SU-DHL-6 (cell line): Measurements from ENCODE around the gene ORC4.

Experiments used
- H2AFZ ChIP-seq: fragments of 200-600 bp; sonication (generic); 2 replicates; pipeline ENCODE4 v1.6.1; 2014; ENCODE audit warnings: low read depth, mild to moderate bottlenecking, moderate library complexity, mixed read lengths, antibody characterized with exemption, low read length; ENCODE audit not compliant: severe bottlenecking
- H3F3A ChIP-seq: fragments of 200-600 bp; shearing (Covaris generic); 2 replicates; pipeline ENCODE4 v1.6.0; 2016; ENCODE audit warnings: antibody characterized with exemption, mild to moderate bottlenecking; ENCODE audit not compliant: insufficient read depth
- H3K27ac ChIP-seq: fragments of 200-600 bp; sonication (generic); 2 replicates; pipeline ENCODE4 v1.5.1; 2016; ENCODE audit warnings: low read depth, mild to moderate bottlenecking, low read length, moderate library complexity, mixed read lengths
- H3K27me3 ChIP-seq: fragments of 200-600 bp; sonication (generic), shearing (Covaris generic); 2 replicates; pipeline ENCODE4 v1.6.0; 2014; ENCODE audit warnings: mild to moderate bottlenecking, low read length
- H3K36me3 ChIP-seq: fragments of 200-600 bp; sonication (generic); 2 replicates; pipeline ENCODE4 v1.6.1; 2014; ENCODE audit warnings: mild to moderate bottlenecking, low read length, mixed read lengths
- H3K4me2 ChIP-seq: fragments of 300-600, 200-600 bp; shearing (Covaris generic), sonication (generic); 2 replicates; pipeline ENCODE4 v1.6.0; 2014; ENCODE audit warnings: low read length, low read depth, mild to moderate bottlenecking; ENCODE audit not compliant: poor library complexity, severe bottlenecking
- H3K4me3 ChIP-seq: fragments of 200-600 bp; sonication (generic); 2 replicates; pipeline ENCODE4 v1.5.1; 2014; ENCODE audit warnings: antibody characterized with exemption, low read length, mild to moderate bottlenecking, mixed read lengths; ENCODE audit not compliant: insufficient read depth, poor library complexity, severe bottlenecking
- H3K79me2 ChIP-seq: fragments of 200-600 bp; sonication (generic); 2 replicates; pipeline ENCODE4 v1.6.1; 2014; ENCODE audit warnings: mild to moderate bottlenecking, low read length, moderate library complexity; ENCODE audit not compliant: insufficient read depth
- H3K9ac ChIP-seq: fragments of 200-600 bp; sonication (generic); 2 replicates; pipeline ENCODE4 v1.7.0; 2014; ENCODE audit warnings: mild to moderate bottlenecking, low read length
- H3K9me2 ChIP-seq: fragments of 200-600 bp; sonication (generic); replicated peaks from 2 replicates; pipeline ENCODE4 v1.6.1; 2014; ENCODE audit warnings: low read length; ENCODE audit not compliant: insufficient read depth
- H3K9me3 ChIP-seq: fragments of 200-600 bp; sonication (generic); 2 replicates; pipeline ENCODE4 v1.6.1; 2014; ENCODE audit warnings: low read length, mixed read lengths; ENCODE audit not compliant: insufficient read depth
- H4K20me1 ChIP-seq: fragments of 200-600 bp; sonication (generic); 2 replicates; pipeline ENCODE4 v1.6.1; 2014; ENCODE audit warnings: low read depth, mild to moderate bottlenecking, antibody characterized with exemption, low read length, moderate library complexity, mixed read lengths
- CTCF ChIP-seq: fragments of 200-600 bp; sonication (generic); IDR thresholded peaks from one replicate; pipeline ENCODE4 v1.5.1; 2017; ENCODE audit warnings: antibody characterized with exemption, mild to moderate bottlenecking, low read length, moderate library complexity; ENCODE audit not compliant: insufficient read depth, poor library complexity, severe bottlenecking
- EZH2phosphoT487 ChIP-seq: fragments of 200-600 bp; sonication (generic), shearing (Covaris generic); conservative IDR thresholded peaks from 2 replicates; pipeline ENCODE4 v1.6.1; 2018; ENCODE audit warnings: mild to moderate bottlenecking, antibody characterized with exemption, low read length, moderate library complexity, mixed read lengths

Gene ORC4

GRCh38 chr2:148044322-148044721, 23.8 kb upstream of the ORC4 start:
- Histone ChIP-seq H2AFZ (no peak overlapping the region), H3K27ac (no peak overlapping the region), H3K36me3 (no peaks in the 10 kb centered on the region), H3K79me2 (no peaks in the 10 kb centered on the region), H3K4me2 (no peak overlapping the region), H3K9me2 (no peaks in the 10 kb centered on the region), H3K27me3 (no peaks in the 10 kb centered on the region), H4K20me1 (no peaks in the 10 kb centered on the region), H3F3A (no peaks in the 10 kb centered on the region), H3K9ac (no peak overlapping the region), H3K4me3 (no peak overlapping the region), H3K9me3 (no peaks in the 10 kb centered on the region)
- TF ChIP-seq CTCF (no peak), EZH2phosphoT487 (no peak)

- no peak overlapping the region for H3K9ac ChIP-seq
- no peak overlapping the region for H3K4me2 ChIP-seq
- TF ChIP-seq CTCF (no peak), EZH2phosphoT487 (no peak)
- H3K27ac ChIP-seq: no peak overlapping the region
- no peaks in the 10 kb centered on the region for H3K27me3 ChIP-seq
- H3K4me3 ChIP-seq: no peak overlapping the region
- no peaks in the 10 kb centered on the region for H3K9me3 ChIP-seq
- H4K20me1 ChIP-seq: no peaks in the 10 kb centered on the region
- no peaks in the 10 kb centered on the region for H3K79me2 ChIP-seq
- H3F3A ChIP-seq: no peaks in the 10 kb centered on the region
- H3K9me2 ChIP-seq: no peaks in the 10 kb centered on the region
- H2AFZ ChIP-seq: no peak overlapping the region
- no peaks in the 10 kb centered on the region for H3K36me3 ChIP-seq
Measured at GRCh38 chr2:148042219-148042618, 21.7 kb upstream of the ORC4 start.

GRCh38 chr2:148039783-148040182, 19.2 kb upstream of the ORC4 start:
- H3K9me2 ChIP-seq: no peaks in the 10 kb centered on the region
- H3K79me2 ChIP-seq: no peaks in the 10 kb centered on the region
- no peaks in the 10 kb centered on the region for H3K27me3 ChIP-seq
- H3F3A ChIP-seq: no peaks in the 10 kb centered on the region
- H3K27ac ChIP-seq: no peak overlapping the region
- H3K4me3 ChIP-seq: no peak overlapping the region
- H3K36me3 ChIP-seq: no peaks in the 10 kb centered on the region
- H3K9me3 ChIP-seq: no peaks in the 10 kb centered on the region
- H4K20me1 ChIP-seq: 0 out of 2 replicates have a peak, but pooled peaks cover 3% of the 10 kb centered on the region
- no peak overlapping the region for H2AFZ ChIP-seq
- no peak for TF ChIP-seq EZH2phosphoT487
- no peak for TF ChIP-seq CTCF
- no peak overlapping the region for H3K9ac ChIP-seq
- no peak overlapping the region for H3K4me2 ChIP-seq

- 0 out of 2 replicates have a peak, but pooled peaks cover 17% of the 10 kb centered on the region for H3K79me2 ChIP-seq
- H3K27ac ChIP-seq: no peak overlapping the region
- H3K9me2 ChIP-seq: no peaks in the 10 kb centered on the region
- no peaks in the 10 kb centered on the region for H3K9me3 ChIP-seq
- 0 out of 2 replicates have a peak, but pooled peaks cover 7% of the 10 kb centered on the region for H4K20me1 ChIP-seq
- H3F3A ChIP-seq: no peaks in the 10 kb centered on the region
- H2AFZ ChIP-seq: no peak overlapping the region
- TF ChIP-seq CTCF (no peak), EZH2phosphoT487 (no peak)
- H3K4me2 ChIP-seq: no peak overlapping the region
- H3K27me3 ChIP-seq: no peaks in the 10 kb centered on the region
- no peak overlapping the region for H3K9ac ChIP-seq
- no peak overlapping the region for H3K4me3 ChIP-seq
- no peaks in the 10 kb centered on the region for H3K36me3 ChIP-seq
Measured at GRCh38 chr2:148032215-148032614, 11.7 kb upstream of the ORC4 start.
